Thoracic aorta (tissue), 2 donors: ENCODE data around the gene MTMR12. TPM values are rescaled to one million over a fixed set of nuclear protein-coding genes. Genes with fewer than 3 reads are reported as not detected.

ENCODE experiments used
- ATAC-seq: fragments of 150-250 bp; one replicate; pipeline ENCODE4 v1.8.0; 2017; ENCODE audit warnings: low read depth; ENCODE audit not compliant: insufficient number of reproducible peaks, low FRiP score
- DNase-seq: peaks from one replicate; pipeline ENCODE4 v3.0.0-alpha.2; 2020; ENCODE audit warnings: low spot score
- H3K27ac ChIP-seq, 2 donors: fragments of 200-600 bp; sonication (generic); 1 replicate in 1 of 2; 2 replicates in 1 of 2; pipeline ENCODE4 v1.5.1; 2016; ENCODE audit warnings: mild to moderate bottlenecking in 2 of 2, moderate library complexity in 2 of 2
- H3K27me3 ChIP-seq: fragments of 200-600 bp; sonication (generic); replicated peaks from 2 replicates; pipeline ENCODE4 v1.6.0; 2016; ENCODE audit warnings: mild to moderate bottlenecking; ENCODE audit not compliant: insufficient read depth
- H3K36me3 ChIP-seq: fragments of 200-600 bp; sonication (generic); one replicate; pipeline ENCODE4 v1.5.1; 2016
- H3K4me1 ChIP-seq, 2 donors: fragments of 200-600 bp; sonication (generic); 1 replicate in 1 of 2; 2 replicates in 1 of 2; pipeline versions ENCODE4 v1.5.1 to v1.6.0; 2016; ENCODE audit warnings: low read depth in 2 of 2, mild to moderate bottlenecking in 1 of 2; ENCODE audit not compliant: control insufficient read depth in 1 of 2
- H3K4me3 ChIP-seq: fragments of 200-600 bp; sonication (generic); 2 replicates; pipeline ENCODE4 v1.5.1; 2016; ENCODE audit warnings: mild to moderate bottlenecking
- H3K9me3 ChIP-seq: fragments of 200-600 bp; sonication (generic); 2 replicates; pipeline ENCODE4 v1.5.1; 2016
- total RNA-seq, 2 donors: library from RNA; depleted of rRNA; stranded (reverse); fragments of >200 nt; gene quantifications; one replicate each; pipeline versions ENCODE4 v1.1.0 to v1.2.3, GENCODE V29; 2016
- TF ChIP-seq, protein P1 (sequence below): fragments of 200-600 bp; sonication (generic); IDR thresholded peaks from one replicate; pipeline ENCODE4 v1.5.1; 2019; ENCODE audit warnings: antibody characterized with exemption

The MTMR12 gene
- total RNA-seq, 2 donors from 2014 or later, result 23.6 to 45.0 TPM

- DNase-seq, result no peak
- no peak for ATAC-seq
- H3K4me3 ChIP-seq, result no peak overlapping the region
- H3K9me3 ChIP-seq, result no peaks in the 10 kb centered on the region
- peaks cover 4 to 5% of the 10 kb centered on the region in 2 donors for H3K4me1 ChIP-seq
- TF ChIP-seq, protein P1, sequence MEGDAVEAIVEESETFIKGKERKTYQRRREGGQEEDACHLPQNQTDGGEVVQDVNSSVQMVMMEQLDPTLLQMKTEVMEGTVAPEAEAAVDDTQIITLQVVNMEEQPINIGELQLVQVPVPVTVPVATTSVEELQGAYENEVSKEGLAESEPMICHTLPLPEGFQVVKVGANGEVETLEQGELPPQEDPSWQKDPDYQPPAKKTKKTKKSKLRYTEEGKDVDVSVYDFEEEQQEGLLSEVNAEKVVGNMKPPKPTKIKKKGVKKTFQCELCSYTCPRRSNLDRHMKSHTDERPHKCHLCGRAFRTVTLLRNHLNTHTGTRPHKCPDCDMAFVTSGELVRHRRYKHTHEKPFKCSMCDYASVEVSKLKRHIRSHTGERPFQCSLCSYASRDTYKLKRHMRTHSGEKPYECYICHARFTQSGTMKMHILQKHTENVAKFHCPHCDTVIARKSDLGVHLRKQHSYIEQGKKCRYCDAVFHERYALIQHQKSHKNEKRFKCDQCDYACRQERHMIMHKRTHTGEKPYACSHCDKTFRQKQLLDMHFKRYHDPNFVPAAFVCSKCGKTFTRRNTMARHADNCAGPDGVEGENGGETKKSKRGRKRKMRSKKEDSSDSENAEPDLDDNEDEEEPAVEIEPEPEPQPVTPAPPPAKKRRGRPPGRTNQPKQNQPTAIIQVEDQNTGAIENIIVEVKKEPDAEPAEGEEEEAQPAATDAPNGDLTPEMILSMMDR, result no peak
- no peaks in the 10 kb centered on the region for H3K27me3 ChIP-seq
- H3K27ac ChIP-seq, result no peak overlapping the region
- peaks cover 12% of the 10 kb centered on the region for H3K36me3 ChIP-seq
Observed at GRCh38 chr5:32261198-32261597, 51.5 kb downstream of the MTMR12 start.

DNA sequence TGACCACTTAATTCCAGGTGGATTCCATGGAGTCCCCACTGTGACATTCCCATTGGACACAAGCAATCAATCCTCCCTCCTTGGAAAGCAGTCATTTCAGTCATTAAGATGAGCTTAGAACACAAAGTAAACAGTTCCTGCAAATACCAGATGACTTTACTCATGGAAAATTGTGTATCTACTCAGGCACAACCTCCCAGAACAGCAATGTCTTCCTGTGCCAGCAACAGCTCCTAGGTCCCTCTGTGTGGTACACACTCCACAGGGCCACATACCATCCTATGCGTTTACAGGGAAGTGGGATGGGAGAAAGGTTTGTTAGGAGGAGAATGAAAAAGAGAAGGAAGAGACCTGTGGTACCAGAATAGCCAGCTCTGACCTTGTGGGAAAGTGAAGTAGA, 53.7 kb downstream of the MTMR12 start:
- Histone ChIP-seq H3K27me3 (no peaks in the 10 kb centered on the region), H3K4me3 (no peak overlapping the region), H3K27ac (no peak overlapping the region), H3K4me1 (peaks cover 4 to 5% of the 10 kb centered on the region in 2 donors), H3K9me3 (no peaks in the 10 kb centered on the region), H3K36me3 (peaks cover 12% of the 10 kb centered on the region)
- TF ChIP-seq, protein P1, result no peak
- DNase-seq, result no peak
- ATAC-seq, result no peak

DNA sequence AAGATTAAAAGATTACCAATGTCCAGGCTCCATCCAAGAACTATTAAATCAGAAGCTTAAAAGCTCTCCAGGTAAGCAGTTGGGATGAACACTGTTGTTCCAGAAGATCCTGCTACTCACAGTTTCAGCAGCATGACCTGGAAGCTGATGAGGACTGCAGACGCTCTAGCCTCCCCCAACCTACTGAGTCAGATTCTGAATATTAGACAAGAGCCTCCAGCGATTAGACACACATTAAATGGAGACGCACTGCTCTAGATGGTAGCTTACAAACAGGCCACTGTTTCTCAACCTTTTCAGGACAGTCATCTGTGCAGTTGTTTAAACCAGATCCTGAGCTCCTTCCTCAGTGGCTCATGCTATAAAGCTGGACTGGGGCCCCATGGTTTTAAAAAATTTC, 54.3 kb downstream of the MTMR12 start:
- ATAC-seq (no peak), DNase-seq (no peak)
- Histone ChIP-seq H3K4me3 (no peak overlapping the region), H3K36me3 (peaks cover 12% of the 10 kb centered on the region), H3K27me3 (no peaks in the 10 kb centered on the region), H3K4me1 (peaks cover 4 to 5% of the 10 kb centered on the region in 2 donors), H3K9me3 (no peaks in the 10 kb centered on the region), H3K27ac (no peak overlapping the region)
- TF ChIP-seq, protein P1, result no peak

GRCh38 chr5:32255540-32255900, 57.2 kb downstream of the MTMR12 start:
- Histone ChIP-seq H3K4me1 (peaks cover 0 to 5% of the 10 kb centered on the region in 2 donors), H3K9me3 (no peaks in the 10 kb centered on the region), H3K36me3 (no peaks in the 10 kb centered on the region), H3K27ac (no peak overlapping the region), H3K27me3 (no peaks in the 10 kb centered on the region), H3K4me3 (no peak overlapping the region)
- ATAC-seq (no peak), DNase-seq (no peak)
- TF ChIP-seq, protein P1, result no peak

GRCh38 chr5:32254881-32255539, 57.7 kb downstream of the MTMR12 start:
- Histone ChIP-seq H3K27ac (no peak overlapping the region), H3K27me3 (no peaks in the 10 kb centered on the region)
- ATAC-seq, result no peak

More at GRCh38 chr5:32254881-32255539, 57.7 kb downstream of the MTMR12 start:
- Histone ChIP-seq H3K9me3 (no peaks in the 10 kb centered on the region), H3K4me1 (peaks cover 0 to 5% of the 10 kb centered on the region in 2 donors), H3K36me3 (no peaks in the 10 kb centered on the region), H3K4me3 (no peak overlapping the region)
- TF ChIP-seq, protein P1, result no peak
- DNase-seq, result no peak
